ENCODE data around the gene EHBP1.

The EHBP1 gene

DNA sequence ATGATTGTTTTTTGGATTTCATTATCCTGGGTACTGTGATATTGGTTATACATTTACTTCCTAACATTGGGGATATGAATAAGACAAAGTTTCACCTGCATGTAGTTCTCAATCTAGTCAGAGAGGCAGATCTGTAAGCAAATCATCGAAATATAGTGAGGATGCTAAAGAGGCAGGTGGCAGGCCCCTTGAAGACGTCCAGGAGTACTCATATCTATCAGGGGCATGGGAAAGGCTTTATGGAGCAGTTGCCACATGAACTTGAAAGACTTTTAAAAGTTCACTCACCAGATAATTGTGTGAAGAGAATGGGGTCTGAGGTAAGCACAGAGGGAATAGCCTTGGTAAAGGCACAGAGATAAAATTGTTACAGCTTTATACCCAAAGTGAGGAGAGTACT is 78.8 kb downstream of the EHBP1 start:
- TF ChIP-seq CTCF (IDR thresholded peaks at IDR 0.05; ENCODE audit: borderline replicate concordance, control extremely low read depth, extremely low read depth, insufficient read depth, missing control alignments), result no peak
- in situ Hi-C loops (cut with MboI; ENCODE audit: low sequenced_read_pairs, unreplicated experiment), result loop anchor here (25.0 kb wide), 2 partner anchors 253 to 703 kb away; no protein-coding TSS in a partner anchor
- no peak for DNase-seq (ENCODE audit: low spot score)

- no peak for DNase-seq (ENCODE audit: low spot score)
- no peak for TF ChIP-seq CTCF (IDR thresholded peaks at IDR 0.05; ENCODE audit: borderline replicate concordance, control extremely low read depth, extremely low read depth, insufficient read depth, missing control alignments)
- in situ Hi-C loops (cut with MboI; ENCODE audit: low sequenced_read_pairs, unreplicated experiment), result loop anchor here (25.0 kb wide), 2 partner anchors 252 to 702 kb away; no protein-coding TSS in a partner anchor
Measured at GRCh38 chr2:62785216-62785615, 79.7 kb downstream of the EHBP1 start.

DNA sequence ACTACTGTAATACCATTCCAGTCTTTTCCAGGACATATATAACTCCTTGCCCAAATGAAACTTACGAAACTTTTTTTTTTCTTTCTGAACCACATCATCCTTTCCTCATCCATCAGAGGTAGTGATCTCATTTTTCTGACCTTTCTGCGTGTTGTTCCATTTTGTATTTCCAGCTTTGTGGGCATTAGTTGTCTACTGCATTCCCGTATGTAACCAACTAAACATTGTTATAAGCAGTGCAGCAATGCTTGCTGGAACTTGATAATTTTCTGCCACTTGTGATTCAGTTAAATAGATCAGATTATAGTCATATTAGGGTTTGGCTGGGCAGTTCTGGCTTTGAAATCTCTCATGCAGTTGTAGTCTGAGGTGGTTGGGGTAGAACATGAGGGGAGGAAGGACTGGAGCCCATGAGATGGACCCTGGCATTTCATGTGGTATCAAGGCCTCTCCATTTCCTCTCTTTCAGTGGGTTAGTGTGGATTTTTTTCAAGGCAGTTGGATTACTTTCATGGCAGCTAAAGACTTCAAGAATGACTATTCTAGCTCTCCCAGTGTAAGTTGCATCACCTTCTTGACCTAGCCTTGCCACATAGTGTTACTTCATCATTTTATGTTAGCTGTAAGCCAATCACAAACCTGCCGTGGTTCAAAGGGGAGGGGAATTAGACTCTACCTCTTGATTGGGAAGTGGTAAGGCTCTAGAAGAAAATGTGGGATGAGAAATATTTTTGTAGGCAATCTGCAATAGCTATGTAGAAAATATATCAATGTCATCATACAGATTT is 80.5 kb downstream of the EHBP1 start:
- TF ChIP-seq CTCF (IDR thresholded peaks at IDR 0.05; ENCODE audit: borderline replicate concordance, control extremely low read depth, extremely low read depth, insufficient read depth, missing control alignments), result no peak
- no peak for DNase-seq (ENCODE audit: low spot score)
- in situ Hi-C loops (cut with MboI; ENCODE audit: low sequenced_read_pairs, unreplicated experiment), result loop anchor here (25.0 kb wide), 2 partner anchors 251 to 701 kb away; no protein-coding TSS in a partner anchor

GRCh38 chr2:62787386-62787785 is 81.9 kb downstream of the EHBP1 start:
- in situ Hi-C loops (cut with MboI; ENCODE audit: low sequenced_read_pairs, unreplicated experiment), result loop anchor here (25.0 kb wide), 2 partner anchors 250 to 700 kb away; no protein-coding TSS in a partner anchor
- TF ChIP-seq CTCF (IDR thresholded peaks at IDR 0.05; ENCODE audit: borderline replicate concordance, control extremely low read depth, extremely low read depth, insufficient read depth, missing control alignments), result peak; percentile 24
- peak; percentile 40 for DNase-seq (ENCODE audit: low spot score)

- in situ Hi-C loops (cut with MboI; ENCODE audit: low sequenced_read_pairs, unreplicated experiment), result loop anchor here (25.0 kb wide), 2 partner anchors 248 to 698 kb away; no protein-coding TSS in a partner anchor
- no peak for DNase-seq (ENCODE audit: low spot score)
- no peak for TF ChIP-seq CTCF (IDR thresholded peaks at IDR 0.05; ENCODE audit: borderline replicate concordance, control extremely low read depth, extremely low read depth, insufficient read depth, missing control alignments)
Measured at GRCh38 chr2:62789518-62789917, 84.0 kb downstream of the EHBP1 start.

- in situ Hi-C loops (cut with MboI; ENCODE audit: low sequenced_read_pairs, unreplicated experiment), result loop anchor here (25.0 kb wide), 2 partner anchors 247 to 697 kb away; no protein-coding TSS in a partner anchor
- no peak for TF ChIP-seq CTCF (IDR thresholded peaks at IDR 0.05; ENCODE audit: borderline replicate concordance, control extremely low read depth, extremely low read depth, insufficient read depth, missing control alignments)
- no peak for DNase-seq (ENCODE audit: low spot score)
Measured at GRCh38 chr2:62789918-62790317, 84.4 kb downstream of the EHBP1 start.

All from GM13976 (cell line).